ENCODE results near the gene ZNF814. TPM values are rescaled to one million over a fixed set of nuclear protein-coding genes. Genes with fewer than 3 reads are reported as not detected.
A peak's percentile ranks its signal among the peaks of the same experiment; 100 is the strongest.
"Not testable (repeated sequence)": the region's sequence is repeated elsewhere in the genome, so short reads cannot be mapped to it uniquely, and the experiment has no call there.

The ZNF814 gene
- total RNA-seq, 1 experiment from 2014 or later = 8.6 TPM

DNA sequence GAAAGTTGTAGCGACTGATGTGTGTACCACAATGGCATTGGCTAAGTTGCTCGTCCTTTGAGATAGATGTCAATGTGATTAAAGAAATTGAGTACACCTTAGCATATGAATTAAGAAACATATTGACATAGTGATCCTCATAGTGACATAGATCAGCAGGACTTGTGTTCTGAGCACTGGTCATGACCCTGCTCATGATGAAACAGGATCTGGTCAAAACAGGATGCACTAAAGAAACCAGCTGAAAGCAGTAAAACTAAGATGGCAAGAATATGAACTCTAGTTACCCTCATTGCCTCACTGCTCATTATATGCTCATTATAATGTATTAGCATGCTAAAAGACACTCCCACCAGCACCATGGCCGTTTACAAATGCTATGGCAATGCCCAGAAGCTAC lies 41.7 kb downstream of the ZNF814 start:
- Histone ChIP-seq H3F3A (ENCODE audit: insufficient read depth, low read depth) (peaks cover 39% of the 10 kb centered on the region; the same call in 1 of the 2 replicates), H3K36me3 (ENCODE audit: low read depth) (peaks cover 30% of the 10 kb centered on the region), H3K79me2 (ENCODE audit: low read depth) (peaks cover 42% of the 10 kb centered on the region)
- H3K4me1 ChIP-seq (replicated peaks; ENCODE audit: insufficient read depth); DNase-seq; H3K4me2 ChIP-seq; H3K4me3 ChIP-seq; H3K27me3 ChIP-seq (ENCODE audit: insufficient read depth, low read depth); intact Hi-C loops (cut with micrococcal nuclease; ENCODE audit: unreplicated experiment); H3K27ac ChIP-seq; POLR2A ChIA-PET (ENCODE audit: unreplicated experiment); H2AFZ ChIP-seq; BruUV-seq (replicated peaks); H3K9me2 ChIP-seq (ENCODE audit: insufficient read depth); H3K9me3 ChIP-seq (ENCODE audit: insufficient read depth, low read depth); H4K20me1 ChIP-seq (ENCODE audit: insufficient read depth); CTCF ChIA-PET: not testable (repeated sequence)

DNA sequence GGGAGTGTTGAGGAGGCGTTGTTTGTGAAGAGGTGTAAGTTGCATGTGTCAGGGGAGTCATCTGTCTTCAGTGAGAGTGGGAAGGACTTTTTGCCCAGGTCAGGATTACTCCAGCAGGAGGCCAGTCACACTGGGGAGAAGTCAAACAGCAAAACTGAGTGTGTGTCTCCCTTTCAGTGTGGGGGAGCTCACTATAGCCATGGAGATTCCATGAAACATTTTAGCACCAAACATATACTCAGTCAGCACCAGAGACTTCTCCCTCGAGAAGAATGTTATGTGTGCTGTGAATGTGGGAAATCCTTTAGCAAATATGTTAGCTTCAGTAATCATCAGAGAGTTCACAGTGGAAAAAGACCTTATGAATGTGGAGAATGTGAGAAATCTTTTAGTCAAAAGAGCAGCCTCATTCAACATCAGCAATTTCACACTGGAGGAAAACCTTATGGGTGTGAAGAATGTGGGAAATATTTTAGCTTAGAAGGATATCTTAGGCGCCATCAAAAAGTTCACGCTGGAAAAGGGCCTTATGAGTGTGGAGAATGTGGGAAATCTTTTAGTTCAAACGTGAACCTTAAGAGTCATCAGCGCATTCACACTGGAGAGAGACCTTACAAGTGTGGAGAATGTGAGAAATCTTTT lies 47.6 kb downstream of the ZNF814 start:
- Histone ChIP-seq H3K4me1 (replicated peaks; ENCODE audit: insufficient read depth) (no peaks in the 10 kb centered on the region), H3K27me3 (ENCODE audit: insufficient read depth, low read depth) (no peaks in the 10 kb centered on the region), H3K4me2 (no peak overlapping the region), H3F3A (ENCODE audit: insufficient read depth, low read depth) (peaks cover 10% of the 10 kb centered on the region; the same call in 1 of the 2 replicates), H3K36me3 (ENCODE audit: low read depth) (peaks cover 37% of the 10 kb centered on the region), H3K27ac (no peak overlapping the region), H2AFZ (no peak overlapping the region), H3K9me2 (ENCODE audit: insufficient read depth) (no peaks in the 10 kb centered on the region), H4K20me1 (ENCODE audit: insufficient read depth) (peaks cover 28% of the 10 kb centered on the region), H3K4me3 (no peak overlapping the region), H3K79me2 (ENCODE audit: low read depth) (peaks cover 37% of the 10 kb centered on the region), H3K9me3 (ENCODE audit: insufficient read depth, low read depth) (no peaks in the 10 kb centered on the region)
- ChIA-PET POLR2A (ENCODE audit: unreplicated experiment) (no interaction called here), CTCF (no interaction called here)
- intact Hi-C loops (cut with micrococcal nuclease; ENCODE audit: unreplicated experiment) = no loop called here
- BruUV-seq (replicated peaks) = TSS peak; percentile 1
- TF ChIP-seq, protein P1, sequence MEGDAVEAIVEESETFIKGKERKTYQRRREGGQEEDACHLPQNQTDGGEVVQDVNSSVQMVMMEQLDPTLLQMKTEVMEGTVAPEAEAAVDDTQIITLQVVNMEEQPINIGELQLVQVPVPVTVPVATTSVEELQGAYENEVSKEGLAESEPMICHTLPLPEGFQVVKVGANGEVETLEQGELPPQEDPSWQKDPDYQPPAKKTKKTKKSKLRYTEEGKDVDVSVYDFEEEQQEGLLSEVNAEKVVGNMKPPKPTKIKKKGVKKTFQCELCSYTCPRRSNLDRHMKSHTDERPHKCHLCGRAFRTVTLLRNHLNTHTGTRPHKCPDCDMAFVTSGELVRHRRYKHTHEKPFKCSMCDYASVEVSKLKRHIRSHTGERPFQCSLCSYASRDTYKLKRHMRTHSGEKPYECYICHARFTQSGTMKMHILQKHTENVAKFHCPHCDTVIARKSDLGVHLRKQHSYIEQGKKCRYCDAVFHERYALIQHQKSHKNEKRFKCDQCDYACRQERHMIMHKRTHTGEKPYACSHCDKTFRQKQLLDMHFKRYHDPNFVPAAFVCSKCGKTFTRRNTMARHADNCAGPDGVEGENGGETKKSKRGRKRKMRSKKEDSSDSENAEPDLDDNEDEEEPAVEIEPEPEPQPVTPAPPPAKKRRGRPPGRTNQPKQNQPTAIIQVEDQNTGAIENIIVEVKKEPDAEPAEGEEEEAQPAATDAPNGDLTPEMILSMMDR (conservative IDR thresholded peaks at IDR 0.05) = no peak
- TF ChIP-seq EZH2 (IDR thresholded peaks at IDR 0.05; ENCODE audit: low read depth) = no peak
- no peak for DNase-seq

DNA sequence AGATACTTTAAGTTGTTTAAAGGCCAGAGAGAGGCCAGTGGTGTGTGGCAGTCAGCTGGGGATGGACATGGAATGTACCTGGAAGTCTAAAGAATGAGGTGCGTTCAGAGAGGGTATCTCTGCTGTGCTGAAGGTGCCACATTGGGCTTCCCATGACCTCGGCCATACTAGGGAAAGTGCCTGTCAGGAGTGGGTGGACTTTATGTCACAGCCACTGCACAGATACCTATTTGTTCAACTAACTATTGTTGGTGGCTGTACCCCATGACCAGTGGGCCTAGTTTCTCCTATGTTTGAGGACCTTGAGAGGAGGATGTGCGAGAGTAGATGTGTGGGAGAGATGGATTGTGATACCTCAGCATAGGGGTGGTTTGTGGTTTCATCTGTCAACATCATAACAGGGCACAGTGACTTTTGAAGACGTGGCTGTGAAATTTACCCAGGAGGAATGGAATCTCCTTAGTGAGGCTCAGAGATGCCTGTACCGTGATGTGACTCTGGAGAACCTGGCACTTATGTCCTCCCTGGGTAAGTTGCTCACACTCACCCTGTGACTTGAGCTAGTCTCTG lies 50.1 kb downstream of the ZNF814 start:
- Histone ChIP-seq H4K20me1 (ENCODE audit: insufficient read depth) (peaks cover 20% of the 10 kb centered on the region), H3K79me2 (ENCODE audit: low read depth) (peaks cover 25% of the 10 kb centered on the region), H3K36me3 (ENCODE audit: low read depth) (peaks cover 18% of the 10 kb centered on the region; the same call in 1 of the 2 replicates)
- BruUV-seq (replicated peaks); CTCF ChIA-PET; H3K4me2 ChIP-seq; DNase-seq; POLR2A ChIA-PET (ENCODE audit: unreplicated experiment); intact Hi-C loops (cut with micrococcal nuclease; ENCODE audit: unreplicated experiment); H3K9me3 ChIP-seq (ENCODE audit: insufficient read depth, low read depth); H2AFZ ChIP-seq; H3F3A ChIP-seq (ENCODE audit: insufficient read depth, low read depth); H3K9me2 ChIP-seq (ENCODE audit: insufficient read depth); H3K27ac ChIP-seq; H3K27me3 ChIP-seq (ENCODE audit: insufficient read depth, low read depth); H3K4me3 ChIP-seq; H3K4me1 ChIP-seq (replicated peaks; ENCODE audit: insufficient read depth): not testable (repeated sequence)

DNA sequence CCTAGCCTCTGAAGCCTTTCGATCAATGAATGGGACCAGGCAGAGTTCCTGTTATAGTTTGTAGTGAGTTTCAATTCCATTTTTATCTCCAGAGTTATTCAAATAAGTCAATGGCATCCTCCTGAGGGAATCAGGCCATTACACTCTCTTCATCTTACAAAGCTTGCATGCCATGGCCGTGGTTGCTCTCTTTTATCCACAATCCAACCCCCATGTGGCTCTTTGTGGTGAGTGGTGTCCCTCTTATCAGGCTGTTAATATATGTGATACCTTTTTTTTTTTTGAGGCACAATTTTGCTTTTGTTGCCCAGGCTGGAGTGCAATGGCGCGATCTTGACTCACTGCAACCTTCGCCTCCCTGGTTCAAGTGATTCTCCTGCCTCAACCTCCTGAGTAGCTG lies 51.8 kb downstream of the ZNF814 start:
- DNase-seq; H3K4me3 ChIP-seq; H3F3A ChIP-seq (ENCODE audit: insufficient read depth, low read depth); intact Hi-C loops (cut with micrococcal nuclease; ENCODE audit: unreplicated experiment); H2AFZ ChIP-seq; H3K27ac ChIP-seq; H3K9me2 ChIP-seq (ENCODE audit: insufficient read depth); H3K27me3 ChIP-seq (ENCODE audit: insufficient read depth, low read depth); BruUV-seq (replicated peaks); CTCF ChIA-PET; POLR2A ChIA-PET (ENCODE audit: unreplicated experiment); H3K9me3 ChIP-seq (ENCODE audit: insufficient read depth, low read depth); H3K4me1 ChIP-seq (replicated peaks; ENCODE audit: insufficient read depth); H3K4me2 ChIP-seq: not testable (repeated sequence)
- H3K36me3 ChIP-seq (ENCODE audit: low read depth) = peaks cover 14% of the 10 kb centered on the region
- peaks cover 26% of the 10 kb centered on the region for H4K20me1 ChIP-seq (ENCODE audit: insufficient read depth)
- peaks cover 25% of the 10 kb centered on the region for H3K79me2 ChIP-seq (ENCODE audit: low read depth)

Measured in PC-9 (cell line).